Hematopoietic multipotent progenitor cell treated with erythropoietin and hydrocortisone succinate and interleukin-3 and kit ligand, for 8 days (in vitro differentiated cells): ENCODE data around the gene TMEM208.
A peak's percentile ranks its signal among the peaks of the same experiment; 100 is the strongest.

ENCODE experiments used
- DNase-seq: peaks from one replicate; pipeline ENCODE4 v3.0.0-alpha.2; 2015

Gene TMEM208

DNA sequence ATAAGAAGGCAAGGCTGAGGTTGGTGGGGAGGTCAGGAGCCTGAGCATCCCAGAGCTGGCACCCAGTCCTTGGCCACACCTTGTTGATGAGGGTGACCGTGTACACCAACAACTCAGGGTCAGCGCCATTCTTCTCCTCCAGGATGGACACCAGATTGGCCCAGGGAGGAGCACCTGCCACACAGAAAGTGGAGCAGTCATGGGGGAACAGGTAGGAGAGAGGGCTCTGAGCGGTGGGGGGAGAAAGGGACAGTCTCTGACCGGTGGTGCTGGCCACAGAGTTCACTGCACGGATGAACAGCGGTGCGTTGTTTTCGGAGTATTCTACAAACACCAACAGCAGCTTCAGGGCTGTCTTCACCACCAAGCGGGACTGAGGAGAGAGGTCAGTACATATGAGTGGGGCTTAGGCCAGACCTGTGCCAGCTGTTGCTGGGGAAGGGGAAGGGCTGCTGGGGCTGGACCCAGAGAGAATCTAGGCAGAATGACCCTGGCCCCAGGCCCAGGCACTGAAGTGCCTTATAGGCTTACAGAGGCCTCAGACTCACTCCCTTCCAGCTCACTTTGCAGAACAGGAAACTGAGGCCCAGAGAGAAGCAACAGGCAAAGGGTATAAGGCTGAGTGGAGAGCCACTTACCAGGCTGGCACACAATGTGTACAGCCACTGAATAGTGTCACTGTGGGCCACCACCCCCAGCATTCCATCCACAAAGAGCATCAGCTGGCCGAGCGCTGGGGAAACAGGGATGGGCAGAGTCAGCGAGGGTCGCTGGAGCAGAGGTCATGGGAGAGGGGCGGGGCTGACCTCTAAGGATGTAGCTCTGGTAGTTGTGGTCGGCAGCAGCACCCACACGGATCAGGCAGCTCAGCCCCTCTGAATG is 10.7 kb downstream of the TMEM208 start:
- no peak for DNase-seq

DNA sequence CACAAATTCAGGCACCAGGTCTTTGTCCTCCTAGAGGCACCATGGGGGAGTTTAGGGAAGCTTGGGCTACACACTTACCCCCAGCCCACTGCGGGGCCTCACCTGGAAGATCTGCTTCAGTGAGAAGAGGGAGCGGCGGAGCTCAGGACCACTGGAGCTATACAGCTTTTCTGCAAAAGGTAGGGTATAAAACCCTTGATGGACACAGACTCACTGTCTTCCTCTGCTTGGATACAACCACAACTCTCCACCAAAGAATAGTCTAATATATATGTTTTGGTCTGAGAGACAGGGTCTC is 11.3 kb downstream of the TMEM208 start:
- DNase-seq: no peak

DNA sequence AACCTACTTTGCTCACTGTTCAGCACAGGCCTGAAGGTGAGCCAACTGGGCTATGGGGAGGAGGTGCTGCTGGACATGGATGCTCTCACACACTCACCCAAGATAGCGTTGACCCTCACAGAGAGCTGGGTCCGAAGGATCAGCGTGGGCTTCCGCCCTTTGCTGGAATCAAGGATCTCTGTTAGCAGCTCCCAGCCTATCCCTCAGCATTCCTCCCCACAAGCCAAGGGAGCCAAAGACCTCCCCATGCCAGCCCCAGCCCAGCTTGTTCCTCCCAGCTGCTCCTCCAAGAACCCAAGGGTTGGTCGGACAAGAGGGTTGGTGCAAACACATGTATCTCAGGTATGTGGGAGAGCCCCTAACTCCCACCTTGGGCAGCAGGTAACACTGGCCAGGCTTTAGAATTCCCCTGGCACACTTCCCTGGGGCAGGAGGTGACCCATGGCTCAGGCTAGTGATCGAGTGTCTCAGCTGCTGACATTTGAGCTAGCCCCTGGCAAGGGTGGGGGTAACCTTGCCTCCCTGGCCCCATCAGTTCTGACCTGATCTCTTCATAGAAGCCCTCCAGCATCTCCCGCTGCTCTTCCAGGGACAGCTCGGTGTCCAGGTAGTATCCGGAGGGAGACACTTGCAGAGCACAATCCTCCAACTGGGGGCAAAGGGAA is 12.0 kb downstream of the TMEM208 start:
- DNase-seq: no peak

DNA sequence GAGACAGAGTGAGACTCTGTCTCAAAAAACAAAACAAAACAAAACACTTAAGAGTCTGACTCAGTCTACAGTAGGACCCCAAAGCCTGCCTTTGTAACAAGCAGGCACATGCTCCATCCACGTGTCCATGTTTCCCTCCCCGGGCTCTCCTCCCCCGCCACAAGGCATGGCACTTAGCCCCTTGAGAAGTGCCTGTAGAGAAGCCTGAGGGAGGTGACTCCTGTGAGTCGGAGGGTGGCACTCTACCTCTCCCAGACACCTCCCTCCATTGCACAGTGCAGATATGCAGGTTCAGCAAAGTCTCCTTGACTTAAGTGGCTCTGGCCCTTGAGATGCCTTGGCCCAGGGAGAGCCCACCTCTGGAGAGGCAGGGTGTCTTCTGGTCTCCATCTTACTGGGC is 13.6 kb downstream of the TMEM208 start:
- DNase-seq: peak; percentile 51

DNA sequence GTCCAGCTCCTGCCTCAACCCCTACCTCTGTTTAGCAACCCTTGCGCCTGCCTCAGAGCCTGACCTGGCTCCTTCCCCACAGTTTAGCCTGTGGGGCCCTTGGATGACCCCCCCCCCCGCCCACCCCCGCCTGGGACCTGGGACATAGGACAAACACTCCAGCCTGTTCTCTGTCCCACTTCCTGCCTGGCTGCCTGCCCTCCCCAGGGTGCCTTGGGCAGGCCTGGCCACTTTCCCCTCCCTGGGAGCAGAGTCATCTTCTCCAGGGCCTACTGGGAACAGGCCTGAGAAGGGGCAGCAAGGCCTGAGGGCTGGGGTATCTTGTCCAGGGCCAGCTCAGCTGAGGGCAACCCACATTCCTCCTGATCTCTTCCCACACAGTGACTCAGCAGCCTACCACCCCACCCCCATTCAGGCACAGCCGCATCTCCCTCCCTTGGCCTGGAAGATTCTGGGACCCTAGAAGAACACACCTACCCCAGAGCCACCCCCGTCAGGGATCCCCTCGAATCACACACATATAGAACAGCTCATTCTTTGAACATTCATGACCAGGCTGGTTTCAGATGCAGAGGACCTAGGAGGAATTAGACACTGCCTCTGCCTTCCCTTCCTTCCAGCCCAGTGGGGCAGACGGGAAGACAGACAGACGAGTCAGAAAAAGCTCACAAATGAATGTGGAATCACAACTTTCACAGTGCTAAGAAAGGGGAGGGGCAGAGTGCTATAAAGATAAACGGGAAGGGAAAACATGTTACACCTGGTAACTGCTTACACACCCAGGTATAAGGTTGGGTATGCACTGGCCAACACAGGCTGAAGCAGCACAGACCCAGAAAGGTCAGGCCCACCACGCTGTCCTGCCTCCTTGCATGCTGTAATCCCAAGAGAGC is 14.3 kb downstream of the TMEM208 start:
- DNase-seq: no peak

DNA sequence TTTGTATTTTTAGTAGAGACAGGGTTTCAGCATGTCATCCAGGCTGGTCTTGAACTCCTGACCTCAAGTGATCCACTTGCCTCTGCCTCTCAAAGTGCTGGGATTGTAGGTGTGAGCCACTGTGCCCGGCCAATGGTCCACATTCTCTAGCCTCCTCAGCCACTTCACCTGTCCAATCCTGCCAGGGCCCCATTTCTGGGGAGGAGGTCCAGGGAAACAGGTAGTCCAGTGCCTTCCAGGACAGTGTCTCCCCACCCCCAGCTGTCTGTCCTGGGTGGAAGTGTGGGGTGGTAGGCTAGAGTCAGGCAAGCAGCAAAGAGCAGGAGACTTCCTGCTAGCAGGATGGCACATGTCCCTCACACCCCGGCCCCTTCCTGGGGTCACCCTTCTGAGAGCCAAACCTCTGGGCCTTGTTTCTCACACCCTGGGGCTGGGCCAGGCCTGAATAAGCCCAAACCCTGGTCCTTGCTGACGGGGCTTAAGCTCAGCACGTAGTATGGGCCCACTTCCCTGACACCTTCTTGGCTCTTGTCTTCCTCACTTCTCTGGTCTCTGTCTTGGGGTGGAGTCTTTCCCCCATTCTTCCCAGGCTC is 15.3 kb downstream of the TMEM208 start:
- DNase-seq: no peak

DNA sequence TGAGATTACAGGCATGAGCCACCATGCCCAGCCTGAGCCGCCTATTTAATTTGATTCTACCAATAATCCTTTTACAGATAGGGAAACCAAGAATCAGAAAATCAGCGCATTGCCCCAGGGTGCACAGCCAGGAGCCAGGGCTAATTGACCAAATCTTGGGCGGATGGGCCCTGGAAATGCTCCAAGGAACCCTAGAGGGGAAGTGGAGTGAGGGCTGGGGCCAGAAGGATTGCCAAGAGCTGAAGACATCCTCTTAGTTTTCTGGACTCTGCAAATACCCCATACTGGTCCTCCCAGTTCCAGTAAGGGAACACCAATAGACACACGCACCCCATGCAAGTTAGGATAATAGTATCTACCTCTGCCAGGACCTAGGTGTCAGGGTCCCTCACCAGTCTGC is 16.6 kb downstream of the TMEM208 start:
- no peak for DNase-seq

DNA sequence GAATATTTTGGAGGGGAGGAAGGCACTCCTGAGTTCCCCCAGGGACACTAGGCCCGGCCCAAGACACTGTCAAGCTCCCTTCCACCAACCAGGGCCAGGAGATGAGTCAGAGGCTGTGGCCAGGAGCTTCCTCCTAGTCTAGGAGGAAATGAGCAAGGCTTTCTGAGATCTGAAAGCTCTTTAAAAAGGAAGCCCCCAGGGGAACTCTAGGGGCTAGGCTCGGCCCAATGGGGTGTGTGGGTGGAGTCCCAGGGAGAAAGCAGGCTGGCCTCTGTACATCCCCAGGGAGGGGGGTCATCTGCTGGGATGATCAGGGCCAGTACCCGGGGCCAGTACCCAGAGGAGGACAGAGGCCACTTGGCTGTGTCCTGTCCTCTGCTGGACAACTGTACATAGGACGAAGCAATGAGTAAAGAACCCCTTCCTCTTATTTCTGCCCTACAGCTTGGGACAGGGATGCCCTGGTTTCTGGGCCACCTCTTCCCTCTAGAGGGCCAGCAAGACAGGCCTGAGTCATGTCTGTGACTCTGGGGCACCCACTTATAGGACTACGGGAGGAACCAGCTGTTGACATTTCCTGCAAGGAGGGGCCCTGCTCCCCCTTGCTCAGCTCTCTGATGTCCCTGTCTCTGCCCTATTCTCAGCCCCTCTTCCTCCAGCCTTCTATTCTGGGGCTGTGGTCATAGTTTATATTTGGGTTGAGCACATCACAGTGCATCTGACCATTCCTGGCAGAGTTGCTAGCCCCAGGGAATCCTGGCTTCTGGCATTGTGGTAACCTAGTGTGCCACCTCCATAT is 17.7 kb downstream of the TMEM208 start:
- peak; percentile 78 for DNase-seq

DNA sequence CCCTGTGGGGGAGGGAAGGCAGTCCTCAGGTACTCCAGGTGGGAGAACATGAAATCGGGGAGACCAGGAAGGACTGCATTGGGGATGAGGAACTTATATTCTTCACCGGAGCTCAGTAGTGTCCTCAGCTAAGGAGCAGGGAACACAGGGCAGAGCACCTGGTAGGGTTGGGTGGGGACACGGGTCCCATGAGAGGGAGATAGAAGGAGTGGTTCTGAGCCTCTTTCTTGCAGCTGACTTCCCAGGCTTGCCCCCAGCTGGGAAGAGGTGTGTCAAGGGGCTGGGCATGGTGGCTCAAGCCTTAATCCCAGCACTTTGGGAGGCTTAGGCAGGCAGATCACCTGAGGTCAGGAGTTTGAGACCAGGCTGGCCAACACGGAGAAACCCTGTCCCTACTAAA is 18.3 kb downstream of the TMEM208 start:
- DNase-seq: no peak

DNA sequence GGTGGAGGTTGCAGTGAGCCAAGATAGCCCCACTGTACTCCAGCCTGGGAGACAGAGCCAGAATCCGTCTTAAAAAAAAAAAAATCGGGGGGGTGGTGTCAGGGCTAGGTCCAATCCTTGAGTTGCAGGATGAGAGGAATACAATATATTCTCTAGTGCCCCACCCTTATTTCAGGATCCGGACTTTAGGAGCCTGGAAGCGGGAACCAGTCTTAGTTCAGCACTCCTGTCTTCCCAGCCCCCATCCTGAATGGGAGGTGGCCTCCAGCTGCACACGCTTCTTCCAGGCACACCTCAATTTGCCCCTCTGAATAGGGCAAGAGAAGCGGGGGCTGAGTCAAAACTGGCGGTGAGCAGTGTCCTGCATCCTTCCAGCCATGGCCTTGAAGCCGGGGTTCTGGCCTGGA is 18.7 kb downstream of the TMEM208 start:
- DNase-seq: no peak

DNA sequence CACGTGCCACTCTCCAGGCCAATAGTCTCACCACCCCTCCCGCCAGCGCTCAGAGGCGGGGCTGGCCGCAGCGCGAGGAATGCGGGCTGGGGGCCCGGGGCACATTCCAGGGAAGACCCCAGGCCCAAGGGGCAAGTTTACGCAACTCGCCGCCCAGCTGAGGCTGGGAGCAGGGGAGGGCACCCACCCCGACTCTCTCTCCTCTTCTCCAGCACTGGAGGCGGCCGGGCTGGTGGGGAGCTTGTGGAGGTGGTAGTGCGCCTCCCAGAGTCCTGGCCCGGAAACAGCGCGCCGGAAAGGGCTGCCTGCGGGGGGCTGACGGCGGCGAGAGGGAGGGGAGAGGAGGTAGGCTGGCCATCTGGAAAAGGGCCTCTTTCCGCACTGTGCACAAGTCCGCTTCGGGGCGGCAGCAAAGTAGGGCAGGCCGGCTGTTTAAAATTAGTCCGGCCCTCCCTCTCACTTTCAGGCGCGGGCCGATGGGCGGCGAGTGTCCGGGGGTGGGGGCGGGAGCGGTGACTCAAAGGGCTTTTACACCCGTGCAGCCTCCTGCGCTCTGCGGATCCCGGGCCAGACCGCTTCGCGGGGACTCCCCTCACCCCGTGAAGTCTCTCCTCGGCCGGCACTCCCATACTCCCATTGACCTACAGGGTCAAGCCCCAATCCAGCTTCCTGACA is 19.3 kb downstream of the TMEM208 start:
- peak; percentile 70 for DNase-seq

DNA sequence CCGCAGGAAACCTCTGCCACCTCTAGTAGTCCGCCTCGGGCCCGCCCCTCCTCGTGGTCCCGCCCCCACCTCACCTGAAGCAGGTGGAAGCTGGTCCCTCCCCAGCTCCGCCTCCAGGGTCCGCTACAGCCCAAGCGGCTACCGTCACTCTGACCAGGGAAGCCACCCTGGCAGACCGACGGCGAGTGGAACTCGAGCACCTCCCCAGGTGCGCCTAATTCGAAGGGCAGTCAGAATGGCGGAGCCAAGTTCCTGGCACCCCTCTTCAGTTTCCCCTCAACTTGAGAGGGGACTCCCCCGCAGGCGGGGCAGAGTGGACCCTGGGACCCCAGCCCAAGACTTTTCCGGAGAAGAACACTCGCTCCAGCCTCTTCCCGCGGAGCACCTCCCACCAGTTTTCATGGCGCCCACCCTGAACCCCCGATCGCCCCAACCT is 19.8 kb downstream of the TMEM208 start:
- DNase-seq: no peak

DNA sequence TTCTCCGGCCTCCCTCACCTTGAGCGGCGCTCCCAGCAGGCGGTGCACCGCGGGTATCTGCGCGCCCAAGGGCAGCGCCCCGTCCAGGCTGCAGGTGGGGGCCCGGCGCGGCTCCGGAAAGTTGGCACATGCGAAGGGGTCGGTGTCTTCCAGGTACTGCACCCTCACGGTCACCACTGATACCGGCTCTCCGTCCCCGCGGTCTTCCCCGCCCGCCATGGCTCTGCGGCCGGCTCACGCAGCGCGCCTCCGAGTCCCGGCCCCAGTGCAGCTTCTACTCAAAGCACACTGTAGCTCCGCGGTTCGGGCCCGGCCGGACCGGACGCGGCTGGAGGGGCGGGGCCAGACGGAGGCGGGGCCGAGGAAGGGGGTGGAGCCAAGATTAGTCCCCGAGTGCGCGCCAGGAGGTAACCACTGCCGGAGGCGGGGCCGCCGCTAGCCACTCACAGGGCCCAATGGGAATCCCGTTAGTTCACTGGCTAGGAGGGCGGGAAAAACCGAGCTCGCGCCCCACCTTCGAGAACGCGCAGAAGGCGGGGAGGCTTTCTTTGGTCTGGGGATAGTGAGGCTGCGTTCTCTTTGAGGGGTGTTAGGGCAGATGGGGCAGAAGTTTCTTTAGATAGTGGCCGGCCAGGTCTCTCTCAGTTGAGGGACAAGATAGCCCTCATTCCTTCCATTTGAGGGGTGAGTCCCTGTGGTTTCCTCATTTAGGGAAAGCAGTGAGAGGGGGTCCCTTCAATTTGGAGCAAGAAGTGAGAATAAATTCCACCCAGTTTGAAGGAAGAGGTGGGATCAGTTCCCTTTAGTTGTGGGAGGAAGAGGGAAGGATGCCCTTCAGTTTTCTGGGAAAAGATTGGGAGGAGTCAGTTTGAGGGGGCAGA is 20.5 kb downstream of the TMEM208 start, which contains the start of gene FHOD1:
TSS of gene FHOD1 (minus strand) at position 290 of the 881 bp plus-strand sequence. CDS start at position 219, 71 bp downstream.
- peak; percentile 96 for DNase-seq

DNA sequence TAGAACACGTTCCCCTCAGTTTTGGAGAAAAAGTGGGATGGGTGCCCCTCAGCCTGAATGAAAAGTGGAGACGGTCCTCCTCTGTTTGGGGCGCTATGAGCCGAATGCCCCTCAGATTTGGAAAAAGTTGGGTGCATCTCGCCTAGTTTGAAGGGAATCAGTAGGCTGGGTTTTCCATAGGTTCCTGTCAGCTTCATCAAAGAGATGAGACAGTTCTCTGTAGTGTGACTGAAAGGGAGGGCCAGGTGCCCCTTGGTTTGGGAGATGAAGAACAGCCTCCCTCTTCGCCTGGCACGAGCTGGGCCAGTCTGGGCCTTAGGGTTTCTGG is 21.1 kb downstream of the TMEM208 start:
- DNase-seq: peak; percentile 26

DNA sequence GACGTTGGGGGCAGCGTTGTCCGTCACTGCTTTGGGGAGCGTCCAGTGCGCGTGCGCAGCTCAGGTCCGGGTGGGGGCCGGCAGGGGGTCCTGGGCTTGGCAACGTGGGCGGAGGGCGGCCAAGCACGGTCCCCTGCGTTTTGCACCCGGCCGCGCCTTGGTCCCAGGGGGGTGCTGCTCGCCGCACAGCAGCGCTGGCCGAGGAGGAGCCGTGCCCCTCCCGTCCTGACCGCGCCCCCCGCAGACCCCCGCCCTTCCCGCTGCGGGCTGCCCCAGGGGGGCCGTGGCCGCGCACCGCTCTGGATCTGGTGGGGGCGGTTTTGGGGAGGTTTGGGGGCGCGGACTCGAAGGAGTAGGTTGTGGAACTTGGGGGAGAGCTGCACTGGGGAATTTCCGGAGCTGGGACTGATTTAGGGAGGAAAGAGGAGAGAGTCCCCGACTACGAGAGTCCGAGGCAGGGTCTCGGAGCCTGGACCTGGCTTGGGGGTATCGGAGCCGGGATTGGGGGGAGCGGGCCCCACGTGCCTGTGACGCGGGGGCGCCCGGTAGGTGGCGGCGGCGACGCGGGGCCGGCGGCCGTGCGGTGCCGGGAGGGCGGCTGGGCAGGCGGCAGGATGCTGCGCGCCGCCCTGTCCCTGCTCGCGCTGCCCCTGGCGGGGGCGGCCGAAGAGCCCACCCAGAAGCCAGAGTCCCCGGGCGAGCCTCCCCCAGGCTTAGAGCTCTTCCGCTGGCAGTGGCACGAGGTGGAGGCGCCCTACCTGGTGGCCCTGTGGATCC is 21.7 kb downstream of the TMEM208 start, which contains the start of gene SLC9A5:
TSS of gene SLC9A5 (plus strand) at position 579 of the 777 bp plus-strand sequence. CDS start at position 615, 36 bp downstream.
- DNase-seq: no peak

DNA sequence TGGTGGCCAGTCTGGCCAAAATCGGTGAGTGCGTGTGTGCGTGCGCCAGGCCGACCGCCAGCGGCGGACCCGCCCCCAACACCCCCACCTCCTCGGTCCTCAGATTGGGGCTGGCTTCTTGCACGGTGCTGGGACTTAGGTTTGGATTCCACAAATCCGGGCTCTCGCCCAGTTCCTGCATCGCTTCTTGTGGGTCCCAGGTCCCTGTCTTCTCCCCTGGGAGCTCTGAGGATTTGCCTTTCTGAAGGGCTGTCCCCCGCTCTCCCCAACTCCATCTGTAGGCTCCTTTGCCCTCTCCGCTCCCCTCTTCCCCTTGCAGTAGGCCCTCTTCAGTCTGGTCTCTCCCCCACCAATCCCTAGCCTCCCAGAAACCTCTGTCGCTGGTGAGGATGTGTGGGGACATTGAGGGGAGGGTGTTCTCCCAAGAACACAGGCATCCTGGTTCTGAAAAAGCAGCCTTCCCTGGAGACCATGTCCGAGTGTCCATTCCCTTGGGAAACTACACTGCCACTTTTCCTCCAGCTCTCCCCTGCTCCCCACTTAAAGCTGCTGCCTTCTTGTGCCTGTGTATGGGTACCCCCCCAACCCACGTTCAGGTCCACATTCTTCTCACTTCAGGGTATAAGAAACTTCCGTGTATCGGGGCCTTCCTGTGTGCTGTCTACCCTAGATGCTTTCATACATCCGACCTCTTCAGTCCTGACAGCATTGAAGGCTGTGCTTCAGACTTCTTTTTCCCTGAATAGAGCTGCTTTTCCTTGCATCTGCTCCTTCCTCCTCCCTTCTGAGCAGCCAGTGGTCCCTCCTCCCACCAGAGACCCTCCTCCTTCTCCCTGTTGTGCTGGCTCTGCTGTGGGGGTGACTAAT is 22.5 kb downstream of the TMEM208 start:
- DNase-seq: no peak

DNA sequence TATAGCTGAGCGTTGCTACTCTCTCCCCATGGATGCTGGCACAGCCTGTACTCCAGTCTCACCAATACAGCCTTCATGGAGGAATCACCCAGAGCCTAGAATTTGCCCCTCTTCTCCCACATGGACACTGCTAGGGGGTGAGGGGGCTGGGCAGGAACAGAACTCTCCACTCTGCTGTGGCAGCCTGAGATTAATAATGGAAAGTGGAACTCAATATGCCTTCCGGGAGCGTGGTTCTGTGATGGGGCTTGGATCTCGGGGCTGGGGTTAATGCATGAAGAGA is 23.1 kb downstream of the TMEM208 start:
- DNase-seq: no peak

DNA sequence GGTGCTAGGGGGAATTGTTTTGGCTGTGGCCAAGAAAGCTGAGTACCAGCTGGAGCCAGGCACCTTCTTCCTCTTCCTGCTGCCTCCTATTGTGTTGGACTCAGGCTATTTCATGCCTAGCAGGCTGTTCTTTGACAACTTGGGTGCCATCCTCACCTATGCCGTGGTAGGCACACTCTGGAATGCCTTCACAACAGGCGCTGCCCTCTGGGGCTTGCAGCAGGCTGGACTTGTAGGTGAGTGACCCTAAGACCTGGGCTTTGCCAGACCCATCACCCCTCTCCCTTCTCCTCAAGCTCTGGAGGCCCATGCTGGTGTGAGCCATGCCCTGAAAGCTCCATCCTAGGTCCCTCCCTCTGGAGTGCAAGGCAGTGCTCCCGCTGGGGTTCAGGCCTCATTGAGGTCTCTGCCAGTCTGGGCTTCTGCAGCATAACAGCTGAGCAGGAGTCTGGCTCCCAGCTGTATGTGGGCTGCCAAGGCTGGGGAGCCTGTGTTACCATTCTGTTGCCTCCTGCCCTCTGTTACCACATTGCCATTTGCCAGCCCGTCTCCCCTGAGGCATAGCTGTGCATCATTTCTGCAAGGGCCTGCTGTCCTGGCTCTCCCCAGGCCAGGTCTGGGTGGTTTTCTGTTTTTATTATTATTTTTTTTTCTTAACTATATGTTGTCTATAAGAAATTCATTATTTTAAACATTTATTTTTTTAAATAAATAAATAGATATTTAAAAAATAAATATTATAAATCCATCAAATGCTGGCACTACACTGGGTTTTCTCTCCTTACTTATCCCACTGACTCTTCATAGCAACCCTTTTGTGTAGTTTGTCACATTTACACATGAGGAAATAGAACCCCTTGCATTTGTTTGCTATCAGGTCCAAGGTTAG is 25.9 kb downstream of the TMEM208 start:
- no peak for DNase-seq
